OCI-LY7 (cell line): Measurements from ENCODE around the gene UQCRH.
"Not testable (repeated sequence)": the region's sequence is repeated elsewhere in the genome, so short reads cannot be mapped to it uniquely, and the experiment has no call there.

Experiments
- EZH2phosphoT487 ChIP-seq: fragments of 200-600 bp; sonication (generic); IDR thresholded peaks from 2 replicates; pipeline ENCODE4 v1.6.1; 2018; ENCODE audit warnings: low read depth, borderline replicate concordance, mild to moderate bottlenecking, mixed run types, antibody characterized with exemption, low read length, moderate library complexity, mixed read lengths
- TF ChIP-seq, protein P1 (sequence below): fragments of 200-600 bp; sonication (generic); conservative IDR thresholded peaks from 2 replicates; pipeline ENCODE4 v1.5.1; 2014; ENCODE audit warnings: mild to moderate bottlenecking, antibody characterized with exemption, low read length, moderate library complexity, mixed read lengths

GRCh38 chr1:46330381-46330780 lies 26.9 kb downstream of the UQCRH start:
- TF ChIP-seq, protein P1, sequence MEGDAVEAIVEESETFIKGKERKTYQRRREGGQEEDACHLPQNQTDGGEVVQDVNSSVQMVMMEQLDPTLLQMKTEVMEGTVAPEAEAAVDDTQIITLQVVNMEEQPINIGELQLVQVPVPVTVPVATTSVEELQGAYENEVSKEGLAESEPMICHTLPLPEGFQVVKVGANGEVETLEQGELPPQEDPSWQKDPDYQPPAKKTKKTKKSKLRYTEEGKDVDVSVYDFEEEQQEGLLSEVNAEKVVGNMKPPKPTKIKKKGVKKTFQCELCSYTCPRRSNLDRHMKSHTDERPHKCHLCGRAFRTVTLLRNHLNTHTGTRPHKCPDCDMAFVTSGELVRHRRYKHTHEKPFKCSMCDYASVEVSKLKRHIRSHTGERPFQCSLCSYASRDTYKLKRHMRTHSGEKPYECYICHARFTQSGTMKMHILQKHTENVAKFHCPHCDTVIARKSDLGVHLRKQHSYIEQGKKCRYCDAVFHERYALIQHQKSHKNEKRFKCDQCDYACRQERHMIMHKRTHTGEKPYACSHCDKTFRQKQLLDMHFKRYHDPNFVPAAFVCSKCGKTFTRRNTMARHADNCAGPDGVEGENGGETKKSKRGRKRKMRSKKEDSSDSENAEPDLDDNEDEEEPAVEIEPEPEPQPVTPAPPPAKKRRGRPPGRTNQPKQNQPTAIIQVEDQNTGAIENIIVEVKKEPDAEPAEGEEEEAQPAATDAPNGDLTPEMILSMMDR = not testable (repeated sequence)
- not testable (repeated sequence) for TF ChIP-seq EZH2phosphoT487
